ENCODE measurements around the gene GPAM.

Gene GPAM

GRCh38 chr10:112177247-112177646, 6.3 kb downstream of the GPAM start:
- no peak for DNase-seq

GRCh38 chr10:112176543-112176942, 7.0 kb downstream of the GPAM start:
- DNase-seq: no peak

GRCh38 chr10:112175409-112175808, 8.2 kb downstream of the GPAM start:
- no peak for DNase-seq

GRCh38 chr10:112173206-112173605, 10.4 kb downstream of the GPAM start:
- no peak for DNase-seq

GRCh38 chr10:112168733-112169132, 14.8 kb downstream of the GPAM start:
- no peak for DNase-seq

GRCh38 chr10:112166800-112167199, 16.8 kb downstream of the GPAM start:
- DNase-seq: no peak

GRCh38 chr10:112161757-112162518, 21.6 kb downstream of the GPAM start:
- DNase-seq: no peak

- no peak for DNase-seq
Measured at GRCh38 chr10:112160834-112161233, 22.7 kb downstream of the GPAM start.

GRCh38 chr10:112159469-112159868, 24.1 kb downstream of the GPAM start:
- no peak for DNase-seq

GRCh38 chr10:112151524-112152039, 32.0 kb downstream of the GPAM start:
- no peak for DNase-seq

GRCh38 chr10:112148331-112148730, 35.2 kb downstream of the GPAM start:
- DNase-seq: no peak

GRCh38 chr10:112146799-112147198, 36.8 kb downstream of the GPAM start:
- no peak for DNase-seq

GRCh38 chr10:112145263-112145662, 38.3 kb downstream of the GPAM start:
- no peak for DNase-seq

- DNase-seq: no peak
Measured at GRCh38 chr10:112143420-112143819, 40.1 kb downstream of the GPAM start.

- DNase-seq: no peak
Measured at GRCh38 chr10:112141292-112141691, 42.3 kb downstream of the GPAM start.

- DNase-seq: peak; percentile 42
Measured at GRCh38 chr10:112140110-112140970, 43.2 kb downstream of the GPAM start.

- no peak for DNase-seq
Measured at GRCh38 chr10:112139176-112139575, 44.4 kb downstream of the GPAM start.

- DNase-seq: peak; percentile 16
Measured at GRCh38 chr10:112137154-112137987, 46.2 kb downstream of the GPAM start.

GRCh38 chr10:112136486-112137153, 46.9 kb downstream of the GPAM start:
- no peak for DNase-seq

- DNase-seq: no peak
Measured at GRCh38 chr10:112135604-112136003, 48.0 kb downstream of the GPAM start.

- no peak for DNase-seq
Measured at GRCh38 chr10:112132435-112132834, 51.1 kb downstream of the GPAM start.

- no peak for DNase-seq
Measured at GRCh38 chr10:112131996-112132395, 51.6 kb downstream of the GPAM start.
